ENCODE data around the gene ZMYND12.

ZMYND12 gene

GRCh38 chr1:42490237-42490636 is 34.4 kb upstream of the ZMYND12 start:
- H3K9me2 ChIP-seq (replicated peaks; ENCODE audit: low read depth, low read length): no peaks in the 10 kb centered on the region
- no peaks in the 10 kb centered on the region for H4K20me1 ChIP-seq (ENCODE audit: insufficient read depth, low read length, poor library complexity, severe bottlenecking)
- TF ChIP-seq CTCF (conservative IDR thresholded peaks at IDR 0.05; ENCODE audit: low read length) (no peak), EZH2phosphoT487 (IDR thresholded peaks at IDR 0.05; ENCODE audit: borderline replicate concordance) (no peak)
- H3K36me3 ChIP-seq (ENCODE audit: insufficient read depth, low read length): no peaks in the 10 kb centered on the region
- H2AFZ ChIP-seq (ENCODE audit: low read length): no peak overlapping the region
- no peak overlapping the region for H3K4me3 ChIP-seq (ENCODE audit: low read length, poor library complexity, severe bottlenecking)
- H3K4me1 ChIP-seq (ENCODE audit: insufficient read depth, low read length, poor library complexity, severe bottlenecking): no peaks in the 10 kb centered on the region
- H3F3A ChIP-seq (ENCODE audit: low read depth): no peaks in the 10 kb centered on the region
- no peak overlapping the region for H3K4me2 ChIP-seq (ENCODE audit: low read depth, low read length, poor library complexity, severe bottlenecking)
- H3K79me2 ChIP-seq (ENCODE audit: insufficient read depth, low read length): no peaks in the 10 kb centered on the region
- no peaks in the 10 kb centered on the region for H3K9me3 ChIP-seq (ENCODE audit: insufficient read depth, low read depth, low read length)
- H3K27me3 ChIP-seq (ENCODE audit: insufficient read depth, low read length, poor library complexity, severe bottlenecking): no peaks in the 10 kb centered on the region
- H3K9ac ChIP-seq (ENCODE audit: low read depth, low read length, poor library complexity, severe bottlenecking): no peak overlapping the region

GRCh38 chr1:42484382-42484781 is 28.6 kb upstream of the ZMYND12 start:
- Histone ChIP-seq H3K4me1 (ENCODE audit: insufficient read depth, low read length, poor library complexity, severe bottlenecking) (no peaks in the 10 kb centered on the region), H3K9me3 (ENCODE audit: insufficient read depth, low read depth, low read length) (no peaks in the 10 kb centered on the region), H3F3A (ENCODE audit: low read depth) (no peaks in the 10 kb centered on the region), H3K27me3 (ENCODE audit: insufficient read depth, low read length, poor library complexity, severe bottlenecking) (no peaks in the 10 kb centered on the region), H3K36me3 (ENCODE audit: insufficient read depth, low read length) (no peaks in the 10 kb centered on the region), H3K4me2 (ENCODE audit: low read depth, low read length, poor library complexity, severe bottlenecking) (no peak overlapping the region), H3K79me2 (ENCODE audit: insufficient read depth, low read length) (no peaks in the 10 kb centered on the region), H4K20me1 (ENCODE audit: insufficient read depth, low read length, poor library complexity, severe bottlenecking) (no peaks in the 10 kb centered on the region), H3K9ac (ENCODE audit: low read depth, low read length, poor library complexity, severe bottlenecking) (no peak overlapping the region), H2AFZ (ENCODE audit: low read length) (no peak overlapping the region), H3K4me3 (ENCODE audit: low read length, poor library complexity, severe bottlenecking) (no peak overlapping the region), H3K9me2 (replicated peaks; ENCODE audit: low read depth, low read length) (no peaks in the 10 kb centered on the region)
- TF ChIP-seq CTCF (conservative IDR thresholded peaks at IDR 0.05; ENCODE audit: low read length) (no peak), EZH2phosphoT487 (IDR thresholded peaks at IDR 0.05; ENCODE audit: borderline replicate concordance) (no peak)

GRCh38 chr1:42482635-42483153 is 26.9 kb upstream of the ZMYND12 start:
- Histone ChIP-seq H3K4me2 (ENCODE audit: low read depth, low read length, poor library complexity, severe bottlenecking) (no peak overlapping the region), H2AFZ (ENCODE audit: low read length) (no peak overlapping the region), H3K27me3 (ENCODE audit: insufficient read depth, low read length, poor library complexity, severe bottlenecking) (no peaks in the 10 kb centered on the region), H4K20me1 (ENCODE audit: insufficient read depth, low read length, poor library complexity, severe bottlenecking) (no peaks in the 10 kb centered on the region), H3K79me2 (ENCODE audit: insufficient read depth, low read length) (no peaks in the 10 kb centered on the region), H3K4me3 (ENCODE audit: low read length, poor library complexity, severe bottlenecking) (no peak overlapping the region), H3F3A (ENCODE audit: low read depth) (no peaks in the 10 kb centered on the region), H3K9me2 (replicated peaks; ENCODE audit: low read depth, low read length) (no peaks in the 10 kb centered on the region), H3K4me1 (ENCODE audit: insufficient read depth, low read length, poor library complexity, severe bottlenecking) (no peaks in the 10 kb centered on the region), H3K36me3 (ENCODE audit: insufficient read depth, low read length) (no peaks in the 10 kb centered on the region), H3K9me3 (ENCODE audit: insufficient read depth, low read depth, low read length) (no peaks in the 10 kb centered on the region), H3K9ac (ENCODE audit: low read depth, low read length, poor library complexity, severe bottlenecking) (no peak overlapping the region)
- TF ChIP-seq EZH2phosphoT487 (IDR thresholded peaks at IDR 0.05; ENCODE audit: borderline replicate concordance) (no peak), CTCF (conservative IDR thresholded peaks at IDR 0.05; ENCODE audit: low read length) (no peak)

Data from Loucy (cell line).